K562 (cell line): ENCODE measurements around the gene SKAP2. TPM values are rescaled to one million over a fixed set of nuclear protein-coding genes. Genes with fewer than 3 reads are reported as not detected.

ENCODE experiments used
- ATAC-seq: fragments of 200-7000 bp; cut with Tn5 transposase; 3 replicates; pipeline ENCODE4 v1.9.1; 2020; ENCODE audit warnings: moderate library complexity
- BruUV-seq: library from RNA; stranded (reverse); fragments of 400-500 nt; replicated peaks from 2 replicates; lab custom pipeline; 2021; lab: Mats Ljungman, UMichigan
- CTCF ChIA-PET: fragments of 300-600 bp; formaldehyde crosslinking; extraction: SDS; loops from one replicate; lab custom pipeline; 2021; ENCODE audit warnings: low intra/inter-chr PET ratio; lab: Yijun Ruan, JAX
- POLR2A ChIA-PET: fragments of 300-600, 350-650 bp; sonication (Branson Sonifier 250); formaldehyde crosslinking; extraction: SDS; loops from one replicate; lab custom pipeline; 2021; ENCODE audit warnings: antibody characterized with exemption, inconsistent platforms; lab: Yijun Ruan, JAX
- DNase-seq, 4 experiments: peaks; one replicate each; pipeline versions ENCODE4 v3.0.0 to v3.0.0-alpha.2; 2011 to 2018; ENCODE audit warnings: low spot score in 3 of 4, mixed read lengths in 3 of 4; ENCODE audit errors: extremely low read depth in 1 of 4
- FAIRE-seq: peaks from 2 replicates; lab custom pipeline; 2011; peaks lifted over from hg19 to GRCh38; lab: Jason Lieb, UNC
- H2AFZ ChIP-seq: 2 replicates; pipeline ENCODE4 v1.6.0; 2011; ENCODE audit warnings: low read depth, low read length, control low read depth, inconsistent platforms
- H3K27ac ChIP-seq: fragments of 200-600 bp; 3 replicates; pipeline ENCODE4 v1.8.0; 2011; ENCODE audit warnings: low read depth, mild to moderate bottlenecking, control low read depth, inconsistent platforms, low read length, moderate library complexity, mixed read lengths; ENCODE audit errors: extremely low read depth
- H3K27me3 ChIP-seq, 2 experiments: fragments of 300-600 bp in 1 of 2; 2 replicates in 1 of 2; 3 replicates in 1 of 2; pipeline versions ENCODE4 v1.6.0 to v1.8.0; 2011; ENCODE audit warnings: inconsistent platforms in 2 of 2, low read length in 2 of 2, mild to moderate bottlenecking in 1 of 2, mixed read lengths in 1 of 2, moderate library complexity in 1 of 2; ENCODE audit not compliant: control insufficient read depth in 2 of 2, insufficient read depth in 2 of 2
- H3K36me3 ChIP-seq: fragments of 300-600 bp; 3 replicates; pipeline ENCODE4 v1.8.0; 2011; ENCODE audit warnings: mild to moderate bottlenecking, low read length, inconsistent platforms; ENCODE audit not compliant: control insufficient read depth, insufficient read depth
- H3K4me1 ChIP-seq, 2 experiments: fragments of 200-600 bp in 1 of 2; replicated peaks in 1 of 2; 2 replicates in 1 of 2; 3 replicates in 1 of 2; pipeline versions ENCODE4 v1.5.1 to v1.8.0; 2011; ENCODE audit warnings: inconsistent platforms in 2 of 2, low read length in 2 of 2, mild to moderate bottlenecking in 1 of 2, mixed read lengths in 1 of 2, moderate library complexity in 1 of 2; ENCODE audit not compliant: control insufficient read depth in 2 of 2, insufficient read depth in 2 of 2
- H3K4me2 ChIP-seq: 2 replicates; pipeline ENCODE4 v1.6.1; 2011; ENCODE audit warnings: low read length, control low read depth, inconsistent platforms, mixed read lengths; ENCODE audit not compliant: insufficient read depth
- H3K4me3 ChIP-seq: fragments of 200-600 bp; sonication (generic), shearing (Covaris generic); 2 replicates; pipeline ENCODE4 v1.5.1; 2016; ENCODE audit warnings: control low read depth, inconsistent platforms
- H3K79me2 ChIP-seq: fragments of 200-600 bp; 3 replicates; pipeline ENCODE4 v1.8.0; 2011; ENCODE audit warnings: low read length, inconsistent platforms; ENCODE audit not compliant: control insufficient read depth, insufficient read depth
- H3K9ac ChIP-seq, 2 experiments: 2 replicates each; pipeline versions ENCODE4 v1.6.0 to v1.6.1; 2011; ENCODE audit warnings: low read depth in 2 of 2, low read length in 2 of 2, control low read depth in 1 of 2, inconsistent platforms in 1 of 2, mild to moderate bottlenecking in 1 of 2, mixed read lengths in 1 of 2; ENCODE audit not compliant: insufficient read depth in 1 of 2
- H3K9me1 ChIP-seq: one replicate; pipeline ENCODE4 v1.6.0; 2011; ENCODE audit warnings: inconsistent platforms, mild to moderate bottlenecking, low read length, moderate library complexity; ENCODE audit not compliant: control insufficient read depth, insufficient read depth
- H3K9me3 ChIP-seq: replicated peaks from 2 replicates; pipeline ENCODE4 v1.5.1; 2011; ENCODE audit warnings: low read depth, low read length, inconsistent platforms; ENCODE audit not compliant: control insufficient read depth, insufficient read depth
- H4K20me1 ChIP-seq: replicated peaks from 2 replicates; pipeline ENCODE4 v1.6.1; 2011; ENCODE audit warnings: low read length, inconsistent platforms, mixed read lengths; ENCODE audit not compliant: control insufficient read depth, insufficient read depth
- ADNP ChIP-seq: fragments of 200-800 bp; sonication (Bioruptor generic); IDR thresholded peaks from 2 replicates; pipeline ENCODE4 v1.6.1; 2016; ENCODE audit warnings: missing genetic modification characterization, missing compliant biosample characterization
- BRF1 ChIP-seq: IDR thresholded peaks from 3 replicates; pipeline ENCODE4 v1.6.1; 2011; ENCODE audit warnings: borderline replicate concordance, mild to moderate bottlenecking; ENCODE audit not compliant: insufficient read length; ENCODE audit errors: extremely low read depth
- CBX5 ChIP-seq: IDR thresholded peaks from 2 replicates; pipeline ENCODE4 v1.6.1; 2014; ENCODE audit warnings: low read depth, borderline replicate concordance
- CEBPB ChIP-seq: fragments of 450-650 bp; IDR thresholded peaks from 2 replicates; pipeline ENCODE4 v1.6.1; 2016; ENCODE audit warnings: missing genetic modification characterization, missing compliant biosample characterization
- GABPA ChIP-seq: fragments of 200-800 bp; sonication (Bioruptor generic); conservative IDR thresholded peaks from 2 replicates; pipeline ENCODE4 v1.6.1; 2016; ENCODE audit warnings: low read depth, missing genetic modification characterization, missing compliant biosample characterization
- HOXB6 ChIP-seq: fragments of 250-450 bp; sonication (Bioruptor Pico); IDR thresholded peaks from 2 replicates; pipeline ENCODE4 v1.5.1; 2022; ENCODE audit warnings: mild to moderate bottlenecking, borderline replicate concordance
- IRF1 ChIP-seq: sonication (generic); formaldehyde crosslinking; IDR thresholded peaks from 2 replicates; pipeline ENCODE4 v1.8.0; 2022; ENCODE audit warnings: missing genetic modification reagents, mild to moderate bottlenecking, borderline replicate concordance
- NR4A1 ChIP-seq, 2 experiments: fragments of 250-450 bp in 1 of 2; fragments of 450-650 bp in 1 of 2; sonication (Bioruptor Pico) in 1 of 2; IDR thresholded peaks; 2 replicates each; pipeline versions ENCODE4 v1.4.0 to v1.6.1; 2016 to 2020; ENCODE audit warnings: mild to moderate bottlenecking in 2 of 2, missing compliant biosample characterization in 1 of 2, missing genetic modification characterization in 1 of 2, moderate library complexity in 1 of 2
- PKNOX1 ChIP-seq: fragments of 450-650 bp; IDR thresholded peaks from 2 replicates; pipeline ENCODE4 v1.6.1; 2016
- PML ChIP-seq: IDR thresholded peaks from 2 replicates; pipeline ENCODE4 v1.6.1; 2012; ENCODE audit warnings: low read length, inconsistent platforms
- SRSF7 ChIP-seq: fragments of 200-400 bp; formaldehyde crosslinking; optimal IDR thresholded peaks from 2 replicates; pipeline ENCODE3; 2017; ENCODE audit warnings: mild to moderate bottlenecking, low read depth, low read length
- ZBTB5 ChIP-seq: fragments of 450-650 bp; IDR thresholded peaks from 2 replicates; pipeline ENCODE4 v1.6.1; 2017; ENCODE audit warnings: antibody characterized with exemption
- ZNF184 ChIP-seq: sonication (generic); formaldehyde crosslinking; IDR thresholded peaks from 2 replicates; pipeline ENCODE4 v1.5.0; 2020; ENCODE audit warnings: missing genetic modification reagents
- WGBS: fragments of 100-300 bp; shearing (Covaris generic); methylation state at CpG from one replicate; pipeline ENCODE4 v1.1.6; 2016; ENCODE audit warnings: low coverage, mixed read lengths; ENCODE audit not compliant: insufficient coverage; ENCODE audit errors: missing lambda C conversion rate; 5-methylcytosine and 5-hydroxymethylcytosine counted together
- in situ Hi-C: fragments of 300-500 bp; cut with MboI; formaldehyde crosslinking; loops from 4 replicates; pipeline ENCODE4 v1.15.0; 2018; ENCODE audit warnings: inconsistent platforms, mixed read lengths
- intact Hi-C: fragments of 100-400 bp; cut with micrococcal nuclease; formaldehyde crosslinking; loops from 2 replicates; pipeline ENCODE4 v1.14.2; 2022
- polyA plus RNA-seq, 8 experiments: library from polyadenylated mRNA; depleted of rRNA in 4 of 8; stranded (reverse) in 5 of 8; unstranded in 3 of 8; fragments of >200 nt; fragmentation: Nextera tagmentation in 2 of 8; fragmentation: Illumina TruSeq in 1 of 8; extraction: Ambion mirVana in 2 of 8; extraction: Trizol in 1 of 8; gene quantifications; 2 replicates each; pipeline versions ENCODE4 v1.2.1 to v1.2.3, GENCODE V29; 2011 to 2014; ENCODE audit warnings: inconsistent platforms in 1 of 8, missing spikeins in 1 of 8
- total RNA-seq, 7 experiments: library from RNA; depleted of rRNA in 6 of 7; stranded (reverse); fragments of >200 nt in 6 of 7; fragmentation: Illumina TruSeq in 2 of 7; extraction: Trizol in 2 of 7; gene quantifications; 2 replicates each; pipeline versions ENCODE4 v1.2.1 to v1.2.3, GENCODE V29; 2011 to 2021; ENCODE audit warnings: low replicate concordance in 1 of 7
- TF ChIP-seq, protein P1 (sequence below): fragments of 450-650 bp; conservative IDR thresholded peaks from 2 replicates; pipeline ENCODE4 v1.6.1; 2016; ENCODE audit warnings: missing genetic modification characterization, low read depth, mild to moderate bottlenecking, control low read depth, missing compliant biosample characterization

SKAP2 gene
- total and polyA plus RNA-seq, 9 of the 15 experiments (the other 6 are each of a cell fraction or from before 2014, with no cell fraction given) = 4.2 to 11.7 (median 8.3) TPM

GRCh38 chr7:26652401-26653100 is 211.8 kb downstream of the SKAP2 start (continued):
- TF ChIP-seq PKNOX1 = no peak
- no peak for TF ChIP-seq ZBTB5
- TF ChIP-seq, all 486 proteins: peak for 0

DNA sequence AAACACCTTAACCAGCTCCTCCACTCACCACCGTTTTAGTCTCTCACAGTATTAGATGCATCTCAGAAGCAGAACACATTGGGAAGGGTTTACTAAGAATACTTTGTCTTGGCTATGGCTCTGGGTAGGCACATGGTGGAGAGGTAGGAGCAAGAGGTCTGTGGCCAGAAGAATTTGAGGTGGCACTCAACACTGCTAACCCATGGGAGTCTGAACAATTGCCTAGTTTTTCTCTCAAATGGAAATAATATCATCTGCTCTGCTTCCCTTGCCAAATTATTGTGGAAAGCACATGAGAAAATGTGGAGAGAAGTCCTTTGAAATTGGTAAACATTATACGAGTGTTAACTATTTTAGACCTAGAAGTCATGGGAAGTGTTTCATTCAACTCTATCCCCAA is 214.3 kb downstream of the SKAP2 start:
- Histone ChIP-seq H3K79me2 (no peaks in the 10 kb centered on the region), H3K9me1 (no peaks in the 10 kb centered on the region), H3K9ac (no peak overlapping the region), H3K9me3 (no peaks in the 10 kb centered on the region; the same call in 1 of the 2 replicates), H4K20me1 (no peaks in the 10 kb centered on the region), H3K4me1 (no peaks in the 10 kb centered on the region), H3K4me3 (no peak overlapping the region), H2AFZ (no peak overlapping the region), H3K36me3 (no peaks in the 10 kb centered on the region), H3K4me2 (no peak overlapping the region), H3K27ac (no peak overlapping the region), H3K27me3 (peaks cover 18 to 20% of the 10 kb centered on the region in 2 experiments)
- 3% methylated on average over 2 of the region's 2 CpGs for WGBS
- intact Hi-C loops = no loop called here
- DNase-seq (no peak), FAIRE-seq (no peak), ATAC-seq (no peak)
- in situ Hi-C loops = loop anchor here (25.0 kb wide), 1 partner anchor 563 kb away; no protein-coding TSS in a partner anchor
- BruUV-seq = no TSS peak
- CTCF ChIA-PET = no interaction called here
- POLR2A ChIA-PET = no interaction called here
- TF ChIP-seq NR4A1 (CRISPR knock-in tag; IDR thresholded peaks at IDR 0.05) (no peak), NR4A1 (tag; IDR thresholded peaks at IDR 0.05) (no peak), CEBPB (no peak), BRF1 (no peak), ZNF184 (CRISPR knock-in tag) (no peak), CBX5 (no peak), GABPA (tag) (no peak), SRSF7 (no peak), HOXB6 (CRISPR knock-in tag) (no peak), ADNP (tag) (no peak), IRF1 (CRISPR knock-in tag) (no peak), PML (no peak)
- TF ChIP-seq, protein P1, sequence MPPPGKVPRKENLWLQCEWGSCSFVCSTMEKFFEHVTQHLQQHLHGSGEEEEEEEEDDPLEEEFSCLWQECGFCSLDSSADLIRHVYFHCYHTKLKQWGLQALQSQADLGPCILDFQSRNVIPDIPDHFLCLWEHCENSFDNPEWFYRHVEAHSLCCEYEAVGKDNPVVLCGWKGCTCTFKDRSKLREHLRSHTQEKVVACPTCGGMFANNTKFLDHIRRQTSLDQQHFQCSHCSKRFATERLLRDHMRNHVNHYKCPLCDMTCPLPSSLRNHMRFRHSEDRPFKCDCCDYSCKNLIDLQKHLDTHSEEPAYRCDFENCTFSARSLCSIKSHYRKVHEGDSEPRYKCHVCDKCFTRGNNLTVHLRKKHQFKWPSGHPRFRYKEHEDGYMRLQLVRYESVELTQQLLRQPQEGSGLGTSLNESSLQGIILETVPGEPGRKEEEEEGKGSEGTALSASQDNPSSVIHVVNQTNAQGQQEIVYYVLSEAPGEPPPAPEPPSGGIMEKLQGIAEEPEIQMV (tag) = no peak
